PC-9 (cell line): ENCODE results near the gene MTHFSD.

ENCODE experiments used
- CTCF ChIP-seq: fragments of 200-600 bp; sonication (generic); conservative IDR thresholded peaks from 2 replicates; pipeline ENCODE4 v1.6.1; 2017; ENCODE audit warnings: mixed run types, antibody characterized with exemption, mild to moderate bottlenecking, moderate library complexity
- EZH2 ChIP-seq: fragments of 200-600 bp; sonication (generic); IDR thresholded peaks from 2 replicates; pipeline ENCODE4 v1.8.0; 2017; ENCODE audit warnings: antibody characterized with exemption, low read depth

GRCh38 chr16:86566966-86567700 lies 12.1 kb upstream of the MTHFSD start:
- TF ChIP-seq CTCF = no peak
- no peak for TF ChIP-seq EZH2
